ENCODE data around the gene ZNF888.
"Not testable (repeated sequence)": the region's sequence is repeated elsewhere in the genome, so short reads cannot be mapped to it uniquely, and the experiment has no call there.

Gene ZNF888

GRCh38 chr19:52922841-52923777 lies at the start of gene ZNF888:
Gene ZNF888 (minus strand): TSS chr19:52923428. CDS start chr19:52917873, 5,555 bp downstream.
- peak; percentile 59 to 68 (median 63) for DNase-seq (ENCODE audit: low read depth in 2 of 3, low spot score in 2 of 3)

GRCh38 chr19:52967772-52968171 lies 44.5 kb upstream of the ZNF888 start:
- DNase-seq (ENCODE audit: low read depth in 2 of 3, low spot score in 2 of 3), result no peak

- no peak for DNase-seq (ENCODE audit: low read depth in 2 of 3, low spot score in 2 of 3)
Observed at GRCh38 chr19:52963247-52963618, 40.0 kb upstream of the ZNF888 start.

- DNase-seq (ENCODE audit: low read depth in 2 of 3, low spot score in 2 of 3), result peak; percentile 94 to 95 (median 94)
Observed at GRCh38 chr19:52962394-52963246, 39.4 kb upstream of the ZNF888 start, which contains the start of gene ZNF816. Gene ZNF816 (minus strand): TSS chr19:52962881. CDS start chr19:52956089, 6,792 bp downstream.

- DNase-seq (ENCODE audit: low read depth in 2 of 3, low spot score in 2 of 3), result no peak
Observed at GRCh38 chr19:52961981-52962380, 38.8 kb upstream of the ZNF888 start.

- DNase-seq (ENCODE audit: low read depth in 2 of 3, low spot score in 2 of 3), result no peak
Observed at GRCh38 chr19:52959613-52960295, 36.5 kb upstream of the ZNF888 start.

- DNase-seq (ENCODE audit: low read depth in 2 of 3, low spot score in 2 of 3), result no peak
Observed at GRCh38 chr19:52957591-52957990, 34.4 kb upstream of the ZNF888 start.

GRCh38 chr19:52956917-52957316 lies 33.7 kb upstream of the ZNF888 start:
- no peak for DNase-seq (ENCODE audit: low read depth in 2 of 3, low spot score in 2 of 3)

GRCh38 chr19:52949422-52949821 lies 26.2 kb upstream of the ZNF888 start:
- DNase-seq (ENCODE audit: low read depth in 2 of 3, low spot score in 2 of 3), result no peak

GRCh38 chr19:52948025-52948770 lies 25.0 kb upstream of the ZNF888 start:
- DNase-seq (ENCODE audit: low read depth in 2 of 3, low spot score in 2 of 3), result no peak

GRCh38 chr19:52946322-52947310 lies 23.4 kb upstream of the ZNF888 start:
- no peak for DNase-seq (ENCODE audit: low read depth in 2 of 3, low spot score in 2 of 3)

- DNase-seq (ENCODE audit: low read depth in 2 of 3, low spot score in 2 of 3), result no peak
Observed at GRCh38 chr19:52945652-52946321, 22.6 kb upstream of the ZNF888 start.

GRCh38 chr19:52944703-52945493 lies 21.7 kb upstream of the ZNF888 start:
- DNase-seq (ENCODE audit: low read depth in 2 of 3, low spot score in 2 of 3), result not testable (repeated sequence)

GRCh38 chr19:52943884-52944643 lies 20.8 kb upstream of the ZNF888 start:
- no peak for DNase-seq (ENCODE audit: low read depth in 2 of 3, low spot score in 2 of 3)

- DNase-seq (ENCODE audit: low read depth in 2 of 3, low spot score in 2 of 3), result no peak
Observed at GRCh38 chr19:52943134-52943883, 20.1 kb upstream of the ZNF888 start.

GRCh38 chr19:52942386-52943133 lies 19.3 kb upstream of the ZNF888 start:
- DNase-seq (ENCODE audit: low read depth in 2 of 3, low spot score in 2 of 3), result peak; percentile 76 to 79 (median 77)

Measured in activated CD8-positive, alpha-beta memory T cell treated with anti-CD3 and anti-CD28 coated beads for 48 hours (primary cell).